ENCODE measurements around the gene CALML6. TPM values are rescaled to one million over a fixed set of nuclear protein-coding genes. Genes with fewer than 3 reads are reported as not detected.

CALML6 gene
- total RNA-seq, 1 experiment from 2014 or later = 1.4 TPM

GRCh38 chr1:1899266-1899966 lies 15.6 kb upstream of the CALML6 start:
- POLR2A ChIA-PET = no interaction called here
- CTCF ChIA-PET = interaction anchor here (1.3 kb wide), 1 partner anchor 10 kb away, joined by 7 read pairs; no protein-coding TSS in a partner anchor
- H3K27me3 ChIP-seq (replicated peaks; ENCODE audit: control insufficient read depth, insufficient read depth, low read length) = no peaks in the 10 kb centered on the region

GRCh38 chr1:1899967-1900327 lies 15.1 kb upstream of the CALML6 start:
- ChIA-PET CTCF (interaction anchor here (1.3 kb wide), 1 partner anchor 9 kb away, joined by 7 read pairs; no protein-coding TSS in a partner anchor), POLR2A (no interaction called here)
- Histone ChIP-seq H3K36me3 (ENCODE audit: control insufficient read depth, insufficient read depth, low read length) (no peaks in the 10 kb centered on the region), H3K4me1 (peaks cover 21% of the 10 kb centered on the region), H3K27me3 (replicated peaks; ENCODE audit: control insufficient read depth, insufficient read depth, low read length) (no peaks in the 10 kb centered on the region), H3K4me3 (ENCODE audit: low read depth, low read length) (no peak overlapping the region), H3K9me3 (no peaks in the 10 kb centered on the region)
- no peak for DNase-seq
- Mint-ChIP-seq H3K36me3 (ENCODE audit: insufficient read depth, unreplicated experiment) (peaks cover 7% of the 10 kb centered on the region), H3K4me1 (ENCODE audit: low read depth, unreplicated experiment) (no peaks in the 10 kb centered on the region), H3K27ac (ENCODE audit: unreplicated experiment) (no peak overlapping the region), H3K4me3 (ENCODE audit: unreplicated experiment) (no peak overlapping the region), H3K9me3 (ENCODE audit: unreplicated experiment) (no peaks in the 10 kb centered on the region), H3K27me3 (ENCODE audit: insufficient read depth, unreplicated experiment) (no peaks in the 10 kb centered on the region)
- no TSS peak for BruUV-seq (replicated peaks)
- no peak for TF ChIP-seq CTCF (IDR thresholded peaks at IDR 0.05; ENCODE audit: insufficient read depth in 1 of 2, low read depth in 1 of 2, low read length in 1 of 2, severe bottlenecking in 1 of 2, unreplicated experiment in 1 of 2)
- intact Hi-C loops (cut with micrococcal nuclease; ENCODE audit: unreplicated experiment) = no loop called here

More at GRCh38 chr1:1899266-1899966, 15.6 kb upstream of the CALML6 start:
- no peak overlapping the region for H3K4me3 ChIP-seq (ENCODE audit: low read depth, low read length)
- Mint-ChIP-seq H3K4me3 (ENCODE audit: unreplicated experiment) (no peak overlapping the region), H3K36me3 (ENCODE audit: insufficient read depth, unreplicated experiment) (peaks cover 11% of the 10 kb centered on the region), H3K27me3 (ENCODE audit: insufficient read depth, unreplicated experiment) (no peaks in the 10 kb centered on the region), H3K9me3 (ENCODE audit: unreplicated experiment) (no peaks in the 10 kb centered on the region), H3K27ac (ENCODE audit: unreplicated experiment) (no peak overlapping the region), H3K4me1 (ENCODE audit: low read depth, unreplicated experiment) (no peaks in the 10 kb centered on the region)
- no TSS peak for BruUV-seq (replicated peaks)
- peaks cover 27% of the 10 kb centered on the region for H3K4me1 ChIP-seq
- H3K9me3 ChIP-seq = no peaks in the 10 kb centered on the region
- DNase-seq = no peak
- no peak for TF ChIP-seq CTCF (IDR thresholded peaks at IDR 0.05; ENCODE audit: insufficient read depth in 1 of 2, low read depth in 1 of 2, low read length in 1 of 2, severe bottlenecking in 1 of 2, unreplicated experiment in 1 of 2)
- no peaks in the 10 kb centered on the region for H3K36me3 ChIP-seq (ENCODE audit: control insufficient read depth, insufficient read depth, low read length)
- intact Hi-C loops (cut with micrococcal nuclease; ENCODE audit: unreplicated experiment) = no loop called here

- DNase-seq = no peak
- Mint-ChIP-seq H3K9me3 (ENCODE audit: unreplicated experiment) (no peaks in the 10 kb centered on the region), H3K27me3 (ENCODE audit: insufficient read depth, unreplicated experiment) (no peaks in the 10 kb centered on the region), H3K4me1 (ENCODE audit: low read depth, unreplicated experiment) (peaks cover 1% of the 10 kb centered on the region), H3K4me3 (ENCODE audit: unreplicated experiment) (no peak overlapping the region), H3K36me3 (ENCODE audit: insufficient read depth, unreplicated experiment) (peaks cover 6% of the 10 kb centered on the region), H3K27ac (ENCODE audit: unreplicated experiment) (no peak overlapping the region)
- Histone ChIP-seq H3K36me3 (ENCODE audit: control insufficient read depth, insufficient read depth, low read length) (no peaks in the 10 kb centered on the region), H3K9me3 (no peaks in the 10 kb centered on the region), H3K27me3 (replicated peaks; ENCODE audit: control insufficient read depth, insufficient read depth, low read length) (no peaks in the 10 kb centered on the region), H3K4me3 (ENCODE audit: low read depth, low read length) (no peak overlapping the region), H3K4me1 (peaks cover 11% of the 10 kb centered on the region; the same call in 1 of the 2 replicates)
- intact Hi-C loops (cut with micrococcal nuclease; ENCODE audit: unreplicated experiment) = no loop called here
- BruUV-seq (replicated peaks) = no TSS peak
- TF ChIP-seq CTCF (IDR thresholded peaks at IDR 0.05; ENCODE audit: insufficient read depth in 1 of 2, low read depth in 1 of 2, low read length in 1 of 2, severe bottlenecking in 1 of 2, unreplicated experiment in 1 of 2) = no peak
- ChIA-PET POLR2A (interaction anchor here (0.6 kb wide), 1 partner anchor 10 kb away, joined by 11 read pairs; no protein-coding TSS in a partner anchor), CTCF (interaction anchor here (0.6 to 1.0 kb wide), 4 partner anchors 42 to 309 kb away, joined by 3 to 4 read pairs (median 3); no protein-coding TSS in a partner anchor)
These were observed 14.0 kb upstream of the CALML6 start for GRCh38 chr1:1900883-1901640.
